Kidney epithelial cell (primary cell): ENCODE results near the gene ANKRD31. TPM values are rescaled to one million over a fixed set of nuclear protein-coding genes. Genes with fewer than 3 reads are reported as not detected.
"Not testable (repeated sequence)": the region's sequence is repeated elsewhere in the genome, so short reads cannot be mapped to it uniquely, and the experiment has no call there.

Experiments used
- DNase-seq: peaks from one replicate; pipeline ENCODE4 v3.0.0-alpha.2; 2010; ENCODE audit warnings: low read depth
- H3K27me3 ChIP-seq: 2 replicates; pipeline ENCODE4 v1.6.0; 2011; ENCODE audit warnings: low read length; ENCODE audit not compliant: control insufficient read depth, insufficient read depth
- H3K36me3 ChIP-seq: 2 replicates; pipeline ENCODE4 v1.5.1; 2011; ENCODE audit warnings: low read length; ENCODE audit not compliant: control insufficient read depth, insufficient read depth
- H3K4me3 ChIP-seq: 2 replicates; pipeline ENCODE4 v1.5.1; 2011; ENCODE audit warnings: low read depth, mild to moderate bottlenecking, control low read depth, low read length
- total RNA-seq: library from RNA; depleted of rRNA; stranded (reverse); fragments of >200 nt; gene quantifications from 2 replicates; pipeline ENCODE4 v1.2.3, GENCODE V29; 2015
- TF ChIP-seq, protein P1 (sequence below): IDR thresholded peaks from 2 replicates; pipeline ENCODE4 v1.5.1; 2011; ENCODE audit warnings: mild to moderate bottlenecking, moderate library complexity, low read length, control low read depth, inconsistent platforms; ENCODE audit not compliant: insufficient read depth, poor library complexity, severe bottlenecking

ANKRD31 gene
- total RNA-seq, 1 donor from 2014 or later = 0.21 TPM

DNA sequence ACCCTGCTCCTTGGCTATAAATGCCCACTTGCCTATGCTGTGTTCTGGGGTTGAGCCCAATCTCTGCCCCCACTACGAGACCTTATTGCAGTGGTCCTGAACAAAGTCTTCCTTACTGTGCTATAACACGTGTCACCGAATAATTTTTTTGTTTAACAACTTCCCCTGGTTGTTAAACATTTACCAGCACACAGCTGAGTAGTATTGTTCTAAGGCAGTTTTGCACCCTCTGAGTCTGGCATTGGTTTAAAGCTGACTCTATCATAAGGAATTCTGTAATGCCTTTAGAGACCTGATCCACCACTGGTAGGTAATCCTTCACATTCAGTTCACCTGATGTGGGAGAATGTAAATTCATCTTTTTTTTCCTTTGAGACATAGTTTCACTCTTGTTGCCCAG, 25.6 kb upstream of the ANKRD31 start:
- Histone ChIP-seq H3K27me3 (no peaks in the 10 kb centered on the region), H3K4me3 (no peak overlapping the region), H3K36me3 (no peaks in the 10 kb centered on the region)
- TF ChIP-seq, protein P1, sequence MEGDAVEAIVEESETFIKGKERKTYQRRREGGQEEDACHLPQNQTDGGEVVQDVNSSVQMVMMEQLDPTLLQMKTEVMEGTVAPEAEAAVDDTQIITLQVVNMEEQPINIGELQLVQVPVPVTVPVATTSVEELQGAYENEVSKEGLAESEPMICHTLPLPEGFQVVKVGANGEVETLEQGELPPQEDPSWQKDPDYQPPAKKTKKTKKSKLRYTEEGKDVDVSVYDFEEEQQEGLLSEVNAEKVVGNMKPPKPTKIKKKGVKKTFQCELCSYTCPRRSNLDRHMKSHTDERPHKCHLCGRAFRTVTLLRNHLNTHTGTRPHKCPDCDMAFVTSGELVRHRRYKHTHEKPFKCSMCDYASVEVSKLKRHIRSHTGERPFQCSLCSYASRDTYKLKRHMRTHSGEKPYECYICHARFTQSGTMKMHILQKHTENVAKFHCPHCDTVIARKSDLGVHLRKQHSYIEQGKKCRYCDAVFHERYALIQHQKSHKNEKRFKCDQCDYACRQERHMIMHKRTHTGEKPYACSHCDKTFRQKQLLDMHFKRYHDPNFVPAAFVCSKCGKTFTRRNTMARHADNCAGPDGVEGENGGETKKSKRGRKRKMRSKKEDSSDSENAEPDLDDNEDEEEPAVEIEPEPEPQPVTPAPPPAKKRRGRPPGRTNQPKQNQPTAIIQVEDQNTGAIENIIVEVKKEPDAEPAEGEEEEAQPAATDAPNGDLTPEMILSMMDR = no peak
- DNase-seq = peak; percentile 63

DNA sequence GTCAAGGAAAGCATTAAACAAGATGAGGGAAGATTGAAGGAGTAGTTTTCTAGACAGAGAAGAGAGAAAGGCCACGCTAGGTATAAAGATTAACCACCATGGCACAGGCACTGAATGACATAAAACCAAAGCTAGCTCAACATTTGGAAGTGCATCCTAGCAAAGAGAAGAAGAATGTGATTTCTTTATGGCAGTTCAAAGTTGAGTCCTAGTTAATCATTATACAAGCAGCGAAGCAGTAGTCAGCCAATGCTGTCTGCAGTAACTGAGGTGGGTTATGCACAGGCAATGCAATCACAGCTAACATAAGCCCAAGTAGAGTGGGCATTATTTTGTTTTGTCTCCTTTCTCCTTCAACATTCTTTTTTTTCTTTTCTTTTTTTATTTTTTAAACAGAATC, 24.0 kb upstream of the ANKRD31 start:
- no peaks in the 10 kb centered on the region for H3K36me3 ChIP-seq
- TF ChIP-seq, protein P1 = no peak
- no peak for DNase-seq
- H3K27me3 ChIP-seq = no peaks in the 10 kb centered on the region
- no peak overlapping the region for H3K4me3 ChIP-seq

DNA sequence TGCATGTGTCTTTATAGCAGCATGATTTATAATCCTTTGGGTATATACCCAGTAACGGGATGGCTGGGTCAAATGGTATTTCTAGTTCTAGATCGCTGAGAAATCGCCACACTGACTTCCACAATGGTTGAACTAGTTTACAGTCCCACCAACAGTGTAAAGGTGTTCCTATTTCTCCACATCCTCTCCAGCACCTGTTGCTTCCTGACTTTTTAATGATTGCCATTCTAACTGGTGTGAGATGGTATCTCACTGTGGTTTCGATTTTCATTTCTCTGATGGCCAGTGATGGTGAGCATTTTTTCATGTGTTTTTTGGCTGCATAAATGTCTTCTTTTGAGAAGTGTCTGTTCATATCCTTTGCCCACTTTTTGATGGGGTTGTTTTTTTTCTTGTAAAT, 13.8 kb upstream of the ANKRD31 start:
- not testable (repeated sequence) for H3K36me3 ChIP-seq, DNase-seq, H3K4me3 ChIP-seq, H3K27me3 ChIP-seq

DNA sequence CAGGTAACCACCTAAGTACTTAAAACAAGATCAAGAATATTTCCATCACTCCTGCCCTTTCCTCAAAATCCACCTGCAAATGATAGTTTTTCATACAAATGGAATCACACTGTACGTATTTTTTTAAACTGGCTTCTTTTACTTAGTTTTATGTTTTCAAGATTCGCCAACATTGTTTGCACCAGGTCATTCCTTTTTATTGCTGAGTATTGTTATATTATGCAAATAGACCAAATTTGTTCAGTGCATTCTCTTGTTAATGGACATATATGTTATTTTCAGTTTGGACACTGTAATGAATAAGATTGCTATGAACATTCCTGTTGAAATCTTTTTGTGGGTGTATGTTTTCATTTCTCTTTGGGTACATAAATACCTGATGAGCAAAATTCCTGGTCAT, 8.3 kb upstream of the ANKRD31 start:
- DNase-seq = no peak
- Histone ChIP-seq H3K27me3 (no peaks in the 10 kb centered on the region), H3K4me3 (no peak overlapping the region), H3K36me3 (no peaks in the 10 kb centered on the region)
- TF ChIP-seq, protein P1 = no peak

DNA sequence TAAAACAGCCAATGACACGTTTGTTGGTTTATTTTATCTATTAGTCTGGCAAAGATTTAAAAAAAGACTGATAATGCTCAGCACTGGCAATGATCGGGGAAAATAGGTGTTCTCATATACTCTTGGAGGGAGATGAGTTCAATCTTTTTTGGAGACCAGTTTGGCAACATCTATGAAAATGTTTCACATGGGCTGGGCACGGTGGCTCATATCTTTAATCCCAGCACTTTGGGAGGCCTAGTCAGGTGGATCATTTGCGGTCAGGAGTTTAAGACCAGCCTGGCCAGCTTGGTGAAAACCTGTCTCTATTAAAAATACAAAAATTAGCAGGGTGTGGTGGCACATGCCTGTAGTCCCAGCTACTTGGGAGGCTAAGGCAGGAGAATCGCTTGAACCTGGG, 6.8 kb upstream of the ANKRD31 start:
- H3K4me3 ChIP-seq = no peak overlapping the region
- H3K36me3 ChIP-seq = no peaks in the 10 kb centered on the region
- DNase-seq = no peak
- TF ChIP-seq, protein P1 = no peak
- no peaks in the 10 kb centered on the region for H3K27me3 ChIP-seq

DNA sequence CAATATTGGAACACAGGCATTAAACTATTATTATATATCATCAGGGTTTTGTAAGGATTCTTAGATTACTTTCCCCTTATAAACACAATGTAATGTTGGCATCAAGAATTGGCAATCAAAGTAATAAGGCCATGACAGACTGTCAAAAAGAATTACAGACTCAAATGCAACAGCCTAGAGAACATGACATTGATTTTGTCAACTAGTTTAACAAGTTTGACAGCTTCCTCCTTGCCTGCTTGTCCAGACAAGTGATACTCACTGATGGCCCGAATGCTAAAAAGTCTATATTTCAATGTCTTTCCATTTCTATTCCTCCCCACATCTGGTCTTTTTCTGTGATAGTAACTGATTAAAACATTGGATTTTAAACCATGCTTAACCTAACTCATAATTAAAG, 6.4 kb upstream of the ANKRD31 start:
- H3K27me3 ChIP-seq = no peaks in the 10 kb centered on the region
- H3K4me3 ChIP-seq = no peak overlapping the region
- no peak for DNase-seq
- no peaks in the 10 kb centered on the region for H3K36me3 ChIP-seq
- TF ChIP-seq, protein P1 = no peak

DNA sequence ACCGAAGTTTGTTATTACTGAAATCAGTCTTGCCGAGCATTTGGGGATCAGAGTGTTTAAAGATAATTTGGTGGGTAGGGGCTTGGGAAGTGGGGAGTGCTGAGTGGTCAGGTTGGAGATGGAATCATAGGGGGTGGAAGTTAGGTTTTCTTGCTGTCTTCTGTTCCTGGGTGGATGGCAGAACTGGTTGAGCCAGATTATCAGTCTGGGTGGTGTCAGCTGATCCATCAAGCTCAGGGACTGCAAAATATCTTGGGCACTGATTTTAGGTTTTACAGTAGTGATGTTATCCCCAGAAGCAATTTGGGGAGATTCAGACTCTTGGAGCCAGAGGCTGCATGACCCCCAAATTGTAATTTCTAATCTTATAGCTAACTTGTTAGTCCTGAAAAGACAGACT, 5.4 kb upstream of the ANKRD31 start:
- no peak for DNase-seq
- no peaks in the 10 kb centered on the region for H3K36me3 ChIP-seq
- H3K4me3 ChIP-seq = no peak overlapping the region
- no peaks in the 10 kb centered on the region for H3K27me3 ChIP-seq
- TF ChIP-seq, protein P1 = no peak
